HL-60 (cell line): Measurements from ENCODE around the gene GNAI2.
"Not testable (repeated sequence)": the region's sequence is repeated elsewhere in the genome, so short reads cannot be mapped to it uniquely, and the experiment has no call there.

Experiments used
- DNase-seq, 2 experiments: peaks; one replicate each; pipeline ENCODE4 v3.0.0-alpha.2; 2010 to 2020; ENCODE audit warnings: low read depth in 1 of 2, low spot score in 1 of 2
- H3K27ac ChIP-seq: fragments of 250-450 bp; sonication (Bioruptor Pico); replicated peaks from 2 replicates; pipeline ENCODE4 v1.5.1; 2020; ENCODE audit warnings: mild to moderate bottlenecking, moderate library complexity
- H3K27me3 ChIP-seq: fragments of 250-450 bp; sonication (Bioruptor Pico); 2 replicates; pipeline ENCODE4 v1.5.1; 2021; ENCODE audit warnings: mild to moderate bottlenecking, moderate library complexity; ENCODE audit not compliant: insufficient read depth, poor library complexity, severe bottlenecking
- H3K4me3 ChIP-seq: replicated peaks from 2 replicates; pipeline ENCODE4 v1.5.1; 2011; ENCODE audit warnings: mild to moderate bottlenecking, control low read depth, low read length; ENCODE audit not compliant: insufficient read depth
- CTCF ChIP-seq: IDR thresholded peaks from one replicate; pipeline ENCODE4 v1.5.1; 2011; ENCODE audit warnings: low read length, control low read depth, inconsistent platforms; ENCODE audit not compliant: insufficient read depth
- GABPA ChIP-seq: IDR thresholded peaks from 2 replicates; pipeline ENCODE4 v1.6.1; 2012; ENCODE audit warnings: low read depth
- POLR2AphosphoS5 ChIP-seq: IDR thresholded peaks from 2 replicates; pipeline ENCODE4 v1.6.1; 2012; ENCODE audit warnings: low read depth
- REST ChIP-seq: IDR thresholded peaks from 2 replicates; pipeline ENCODE4 v1.6.1; 2012; ENCODE audit warnings: low read depth; ENCODE audit not compliant: insufficient replicate concordance
- SPI1 ChIP-seq: IDR thresholded peaks from 2 replicates; pipeline ENCODE4 v1.6.1; 2012; ENCODE audit warnings: low read depth, mild to moderate bottlenecking, borderline replicate concordance

GNAI2 gene

DNA sequence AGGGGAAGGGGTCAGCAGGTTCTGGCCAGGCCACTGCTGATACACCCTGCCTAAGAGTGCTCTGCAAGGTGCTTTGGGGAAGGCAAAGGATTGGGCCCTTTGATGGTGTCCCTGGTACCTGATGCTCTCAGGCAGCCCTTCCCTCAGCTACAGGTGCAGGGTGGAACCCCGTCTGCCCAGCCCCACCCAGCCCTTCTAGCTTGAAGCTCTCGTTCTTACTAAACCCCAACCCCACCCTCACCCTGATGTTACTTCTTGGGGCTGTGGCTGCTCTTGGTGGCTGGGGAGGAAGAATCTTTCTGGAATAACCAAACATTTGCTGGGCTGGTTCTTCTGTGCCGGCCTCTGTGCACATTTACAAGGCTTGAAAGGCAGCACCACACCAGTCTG, 6.4 kb downstream of the GNAI2 start:
- H3K4me3 ChIP-seq = no peak overlapping the region
- H3K27ac ChIP-seq = peak overlapping the region; percentile 93
- H3K27me3 ChIP-seq = no peaks in the 10 kb centered on the region
- DNase-seq = no peak
- TF ChIP-seq CTCF (no peak), SPI1 (no peak), REST (no peak), POLR2AphosphoS5 (no peak)

GRCh38 chr3:50242851-50243542, 7.0 kb downstream of the GNAI2 start:
- TF ChIP-seq REST (no peak), SPI1 (peak; percentile 99), CTCF (no peak), GABPA (no peak), POLR2AphosphoS5 (peak; percentile 92)
- peak; percentile 85 to 99 for DNase-seq
- Histone ChIP-seq H3K4me3 (peak overlapping the region; percentile 24; the same call in 1 of the 2 replicates), H3K27ac (peak overlapping the region; percentile 93), H3K27me3 (no peaks in the 10 kb centered on the region)

GRCh38 chr3:50243543-50243895, 7.5 kb downstream of the GNAI2 start:
- TF ChIP-seq REST (no peak), POLR2AphosphoS5 (no peak), CTCF (no peak), SPI1 (no peak), GABPA (no peak)
- Histone ChIP-seq H3K4me3 (peak overlapping the region; percentile 24; the same call in 1 of the 2 replicates), H3K27me3 (no peaks in the 10 kb centered on the region), H3K27ac (peak overlapping the region; percentile 93)
- DNase-seq = no peak

DNA sequence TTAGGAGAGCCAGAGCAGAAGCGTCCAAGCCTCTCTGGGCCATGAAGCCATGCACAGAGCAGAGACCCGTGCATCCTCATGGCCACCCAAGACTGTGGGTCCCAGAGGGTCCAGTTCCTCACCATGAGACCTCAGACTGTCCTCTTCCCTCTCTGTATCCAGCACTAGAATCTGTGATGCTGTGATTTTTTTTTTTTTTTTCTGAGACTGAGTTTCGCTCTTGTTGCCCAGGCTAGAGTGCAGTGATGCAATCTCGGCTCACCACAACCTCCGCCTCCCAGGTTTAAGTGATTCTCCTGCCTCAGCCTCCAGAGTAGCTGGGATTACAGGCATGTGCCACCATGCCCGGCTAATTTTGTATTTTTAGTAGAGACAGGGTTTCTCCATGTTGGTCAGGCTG, 8.8 kb downstream of the GNAI2 start:
- DNase-seq = peak in 1 of 2 experiments; percentile 55
- H3K27ac ChIP-seq = peak overlapping the region; percentile 39
- H3K4me3 ChIP-seq, H3K27me3 ChIP-seq: not testable (repeated sequence)
